NOMO-1 treated with DMSO at 0.1 percent for 48 hours (cell line): ENCODE results near the gene LSM7.
A peak's percentile ranks its signal among the peaks of the same experiment; 100 is the strongest.

ENCODE experiments used
- DNase-seq: peaks from one replicate; lab custom pipeline; 2025; ENCODE audit not compliant: unreplicated experiment; lab: John Stamatoyannopoulos, UW

LSM7 gene

GRCh38 chr19:2338751-2339643, 10.6 kb upstream of the LSM7 start:
- DNase-seq: no peak

- no peak for DNase-seq
Measured at GRCh38 chr19:2338055-2338615, 9.7 kb upstream of the LSM7 start.

GRCh38 chr19:2337329-2337707, 8.9 kb upstream of the LSM7 start:
- no peak for DNase-seq

GRCh38 chr19:2336528-2337328, 8.3 kb upstream of the LSM7 start:
- no peak for DNase-seq

- no peak for DNase-seq
Measured at GRCh38 chr19:2335848-2336247, 7.5 kb upstream of the LSM7 start.

GRCh38 chr19:2334986-2335846, 6.8 kb upstream of the LSM7 start:
- DNase-seq: no peak

GRCh38 chr19:2334426-2334825, 6.0 kb upstream of the LSM7 start:
- DNase-seq: no peak

- no peak for DNase-seq
Measured at GRCh38 chr19:2333807-2334211, 5.4 kb upstream of the LSM7 start.

GRCh38 chr19:2333027-2333806, 4.8 kb upstream of the LSM7 start:
- no peak for DNase-seq

- no peak for DNase-seq
Measured at GRCh38 chr19:2332341-2333026, 4.1 kb upstream of the LSM7 start.

- no peak for DNase-seq
Measured at GRCh38 chr19:2331601-2332246, 3.3 kb upstream of the LSM7 start.

GRCh38 chr19:2330632-2331284, 2.4 kb upstream of the LSM7 start:
- no peak for DNase-seq

GRCh38 chr19:2330255-2330631, 1.9 kb upstream of the LSM7 start:
- no peak for DNase-seq

GRCh38 chr19:2329501-2329916, 1.1 kb upstream of the LSM7 start:
- no peak for DNase-seq

- DNase-seq: no peak
Measured at GRCh38 chr19:2329149-2329478, 728 bp upstream of the LSM7 start.

- peak; percentile 87 for DNase-seq
Measured at GRCh38 chr19:2327773-2328400, 499 bp downstream of the LSM7 start.

GRCh38 chr19:2326699-2327360, 1.6 kb downstream of the LSM7 start:
- no peak for DNase-seq
